Choroid plexus epithelial cell (primary cell): ENCODE results near the gene IPO8.

Experiments used
- DNase-seq: peaks from one replicate; pipeline ENCODE4 v3.0.0-alpha.2; 2010; ENCODE audit warnings: low read depth
- H3K4me3 ChIP-seq: 2 replicates; pipeline ENCODE4 v1.5.1; 2011; ENCODE audit warnings: low read depth, mild to moderate bottlenecking, control low read depth, low read length, moderate library complexity
- TF ChIP-seq, protein P1 (sequence below): conservative IDR thresholded peaks from 2 replicates; pipeline ENCODE4 v1.5.1; 2011; ENCODE audit warnings: low read depth, mild to moderate bottlenecking, control low read depth, inconsistent platforms, low read length, moderate library complexity

IPO8 gene

DNA sequence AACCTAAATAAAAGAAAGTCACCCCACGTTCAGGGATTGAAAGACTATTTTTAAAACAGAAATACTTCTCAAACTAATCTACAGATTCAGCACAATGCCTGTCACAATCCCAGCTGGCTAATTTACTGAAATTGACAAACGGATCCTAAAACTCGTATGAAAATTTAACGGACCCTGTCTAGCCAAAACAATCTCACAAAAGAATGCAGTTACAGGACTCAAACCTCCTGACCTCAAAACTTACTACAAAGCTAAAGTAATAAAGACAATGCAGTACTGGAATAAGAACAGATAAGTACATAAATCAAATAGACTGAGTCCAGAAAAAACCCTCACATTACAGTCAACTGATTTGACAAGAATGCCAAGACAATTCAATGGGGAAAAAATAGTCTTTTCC lies 48.8 kb downstream of the IPO8 start:
- TF ChIP-seq, protein P1, sequence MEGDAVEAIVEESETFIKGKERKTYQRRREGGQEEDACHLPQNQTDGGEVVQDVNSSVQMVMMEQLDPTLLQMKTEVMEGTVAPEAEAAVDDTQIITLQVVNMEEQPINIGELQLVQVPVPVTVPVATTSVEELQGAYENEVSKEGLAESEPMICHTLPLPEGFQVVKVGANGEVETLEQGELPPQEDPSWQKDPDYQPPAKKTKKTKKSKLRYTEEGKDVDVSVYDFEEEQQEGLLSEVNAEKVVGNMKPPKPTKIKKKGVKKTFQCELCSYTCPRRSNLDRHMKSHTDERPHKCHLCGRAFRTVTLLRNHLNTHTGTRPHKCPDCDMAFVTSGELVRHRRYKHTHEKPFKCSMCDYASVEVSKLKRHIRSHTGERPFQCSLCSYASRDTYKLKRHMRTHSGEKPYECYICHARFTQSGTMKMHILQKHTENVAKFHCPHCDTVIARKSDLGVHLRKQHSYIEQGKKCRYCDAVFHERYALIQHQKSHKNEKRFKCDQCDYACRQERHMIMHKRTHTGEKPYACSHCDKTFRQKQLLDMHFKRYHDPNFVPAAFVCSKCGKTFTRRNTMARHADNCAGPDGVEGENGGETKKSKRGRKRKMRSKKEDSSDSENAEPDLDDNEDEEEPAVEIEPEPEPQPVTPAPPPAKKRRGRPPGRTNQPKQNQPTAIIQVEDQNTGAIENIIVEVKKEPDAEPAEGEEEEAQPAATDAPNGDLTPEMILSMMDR: no peak
- H3K4me3 ChIP-seq: no peak overlapping the region
- no peak for DNase-seq

DNA sequence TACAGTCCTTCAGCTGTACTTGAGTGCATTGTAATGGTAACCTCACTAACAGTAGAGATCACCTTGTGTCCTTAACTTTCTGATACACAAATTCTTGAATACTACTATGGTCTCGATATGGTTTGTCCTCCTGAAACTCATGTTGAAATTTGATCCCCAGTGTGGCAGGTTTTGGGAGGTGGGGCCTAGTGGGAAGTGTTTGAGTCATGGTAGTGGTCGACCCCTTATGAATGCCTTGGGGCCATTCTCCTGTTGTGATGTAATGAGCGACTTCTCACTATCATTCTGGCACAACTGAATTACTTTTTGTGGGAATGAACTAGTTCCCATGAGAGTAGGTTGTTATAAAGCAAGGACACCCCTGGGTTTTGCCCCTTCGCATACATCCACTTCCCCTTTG lies 52.3 kb downstream of the IPO8 start:
- H3K4me3 ChIP-seq: no peak overlapping the region
- TF ChIP-seq, protein P1: no peak
- peak; percentile 25 for DNase-seq

DNA sequence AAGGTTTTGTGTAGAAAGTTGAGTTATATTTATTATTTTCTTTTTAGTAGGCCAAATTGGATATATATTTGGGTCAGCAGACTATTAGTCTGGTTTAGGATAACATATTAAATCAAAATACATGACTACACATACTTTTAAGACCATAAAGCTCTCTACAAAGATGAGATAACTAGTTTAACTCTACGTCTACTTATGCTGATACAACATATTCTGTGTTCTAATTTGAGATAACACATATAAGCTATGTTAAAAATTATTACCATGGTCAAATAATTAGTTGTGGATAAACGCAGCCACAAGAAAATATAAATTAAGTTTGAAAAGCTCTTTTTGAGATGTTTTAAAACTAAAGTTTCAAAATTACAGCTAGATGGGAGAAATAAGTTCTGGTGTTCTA lies 55.3 kb downstream of the IPO8 start:
- no peak for DNase-seq
- TF ChIP-seq, protein P1: no peak
- no peak overlapping the region for H3K4me3 ChIP-seq

DNA sequence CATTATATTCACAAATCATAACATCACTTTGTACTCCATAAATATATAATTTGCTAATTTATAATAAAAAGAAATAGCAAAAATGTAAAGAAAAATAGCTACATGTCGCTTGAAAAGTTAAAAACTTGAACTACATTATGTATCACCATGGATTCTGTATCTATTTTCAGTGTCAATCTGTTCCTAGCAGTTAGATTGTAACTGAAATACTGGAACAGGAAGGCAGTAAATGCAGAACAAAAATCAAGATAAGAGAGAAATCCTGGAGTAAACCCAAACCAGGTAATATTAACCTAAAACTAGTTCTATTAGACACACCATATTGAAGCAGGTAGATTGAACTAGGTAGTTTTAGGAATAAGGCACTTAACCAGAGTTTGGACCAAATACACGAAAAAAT lies 60.3 kb downstream of the IPO8 start:
- no peak for DNase-seq
- no peak overlapping the region for H3K4me3 ChIP-seq
- TF ChIP-seq, protein P1: no peak

DNA sequence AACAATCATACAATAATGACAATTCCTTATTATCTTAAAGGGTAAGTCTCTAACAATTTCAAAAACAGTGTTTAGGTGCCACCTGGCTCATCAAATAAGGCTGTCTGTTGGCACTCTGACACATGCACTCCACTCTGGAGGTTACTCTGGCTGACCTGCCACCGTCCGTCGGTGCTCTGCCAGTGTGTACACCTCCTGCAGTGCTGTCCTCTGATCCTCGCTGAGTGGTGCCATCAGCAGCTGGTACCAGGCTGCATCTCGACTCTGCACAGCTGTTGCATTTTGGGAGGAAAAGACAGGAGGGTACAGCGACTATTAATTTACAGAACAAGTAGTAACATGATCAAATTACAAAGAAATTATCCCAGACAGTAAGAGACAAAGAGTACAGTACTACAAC lies 63.9 kb downstream of the IPO8 start:
- TF ChIP-seq, protein P1: no peak
- DNase-seq: no peak
- no peak overlapping the region for H3K4me3 ChIP-seq

DNA sequence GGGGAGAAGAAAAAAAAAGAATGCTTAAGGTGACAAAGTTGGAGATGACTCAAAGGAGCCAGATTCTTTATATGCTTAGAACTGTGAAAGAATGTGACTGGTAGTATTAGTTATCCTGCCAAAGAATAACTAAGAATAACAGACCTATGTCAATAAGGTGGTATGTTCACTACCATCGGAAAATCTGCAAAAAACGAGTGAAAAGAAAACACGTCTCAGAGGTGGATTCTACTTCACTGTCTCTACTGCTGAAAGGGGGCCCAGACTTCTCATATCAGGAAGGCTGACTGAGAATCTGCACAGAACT lies 64.7 kb downstream of the IPO8 start:
- DNase-seq: no peak
- TF ChIP-seq, protein P1: no peak
- H3K4me3 ChIP-seq: no peak overlapping the region

DNA sequence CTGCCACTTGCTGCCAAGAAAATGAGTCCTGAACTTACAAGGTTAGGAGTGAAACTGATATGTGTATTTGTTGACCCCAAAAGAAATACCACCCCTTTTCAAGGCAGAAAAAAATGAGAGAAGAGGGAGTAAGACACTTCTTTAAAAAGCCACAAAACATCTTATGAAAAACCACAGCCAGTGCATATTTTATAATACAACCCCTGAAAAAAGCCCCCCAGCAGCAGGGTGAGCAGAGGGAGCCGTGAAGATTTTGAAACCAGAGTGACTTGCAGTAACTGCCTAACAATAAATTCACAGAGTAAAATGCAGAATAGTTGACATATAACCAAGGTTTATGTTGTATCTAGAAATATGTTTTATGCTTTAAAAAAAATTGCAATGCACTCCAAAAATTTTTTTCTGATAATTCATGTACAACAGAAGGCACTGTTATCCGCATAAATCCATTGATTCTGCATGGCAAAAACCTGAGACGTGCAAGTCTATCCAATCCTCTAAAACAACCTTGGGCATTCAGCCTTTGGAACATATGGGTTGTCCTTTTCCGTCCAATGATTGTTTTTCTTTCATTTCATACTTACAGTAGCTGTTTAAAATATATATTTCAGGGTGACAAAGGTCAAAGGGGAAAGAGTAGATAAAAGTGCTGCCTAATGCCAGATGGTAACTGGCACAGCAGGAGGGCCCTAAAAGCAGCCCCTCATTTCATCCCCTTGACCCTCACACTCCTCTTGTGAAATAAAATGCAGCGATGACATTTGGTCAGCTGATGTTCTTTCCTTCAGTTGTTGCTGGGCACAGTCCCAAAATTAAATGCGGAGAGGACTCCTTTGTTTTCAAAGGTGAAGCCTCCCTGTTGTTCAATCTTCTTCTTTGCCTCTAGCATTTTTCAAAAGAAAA lies 65.3 kb downstream of the IPO8 start:
- TF ChIP-seq, protein P1: no peak
- H3K4me3 ChIP-seq: no peak overlapping the region
- DNase-seq: peak; percentile 75
